ENCODE data around the gene LRRTM2.

DNA sequence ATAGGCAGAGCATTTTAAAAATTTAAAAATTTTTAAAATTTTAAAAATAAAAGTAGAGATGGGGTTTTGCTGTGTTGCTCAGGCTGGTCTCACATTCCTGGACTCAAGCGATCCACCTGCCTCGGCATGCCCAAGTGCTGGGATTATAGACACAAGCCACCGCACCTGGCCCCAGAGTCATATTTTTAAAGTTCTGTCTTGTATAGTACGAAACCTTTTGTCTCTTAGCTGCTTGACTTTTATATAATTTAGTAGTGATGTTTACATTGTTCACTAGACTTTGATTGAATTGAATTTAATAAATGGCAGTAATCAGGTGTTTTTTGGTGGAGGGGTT lies 31.0 kb downstream of the LRRTM2 start:
- TF ChIP-seq, protein P1, sequence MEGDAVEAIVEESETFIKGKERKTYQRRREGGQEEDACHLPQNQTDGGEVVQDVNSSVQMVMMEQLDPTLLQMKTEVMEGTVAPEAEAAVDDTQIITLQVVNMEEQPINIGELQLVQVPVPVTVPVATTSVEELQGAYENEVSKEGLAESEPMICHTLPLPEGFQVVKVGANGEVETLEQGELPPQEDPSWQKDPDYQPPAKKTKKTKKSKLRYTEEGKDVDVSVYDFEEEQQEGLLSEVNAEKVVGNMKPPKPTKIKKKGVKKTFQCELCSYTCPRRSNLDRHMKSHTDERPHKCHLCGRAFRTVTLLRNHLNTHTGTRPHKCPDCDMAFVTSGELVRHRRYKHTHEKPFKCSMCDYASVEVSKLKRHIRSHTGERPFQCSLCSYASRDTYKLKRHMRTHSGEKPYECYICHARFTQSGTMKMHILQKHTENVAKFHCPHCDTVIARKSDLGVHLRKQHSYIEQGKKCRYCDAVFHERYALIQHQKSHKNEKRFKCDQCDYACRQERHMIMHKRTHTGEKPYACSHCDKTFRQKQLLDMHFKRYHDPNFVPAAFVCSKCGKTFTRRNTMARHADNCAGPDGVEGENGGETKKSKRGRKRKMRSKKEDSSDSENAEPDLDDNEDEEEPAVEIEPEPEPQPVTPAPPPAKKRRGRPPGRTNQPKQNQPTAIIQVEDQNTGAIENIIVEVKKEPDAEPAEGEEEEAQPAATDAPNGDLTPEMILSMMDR (IDR thresholded peaks at IDR 0.05): no peak
- no peak for TF ChIP-seq RFX5 (IDR thresholded peaks at IDR 0.05)
- TF ChIP-seq, protein P2, sequence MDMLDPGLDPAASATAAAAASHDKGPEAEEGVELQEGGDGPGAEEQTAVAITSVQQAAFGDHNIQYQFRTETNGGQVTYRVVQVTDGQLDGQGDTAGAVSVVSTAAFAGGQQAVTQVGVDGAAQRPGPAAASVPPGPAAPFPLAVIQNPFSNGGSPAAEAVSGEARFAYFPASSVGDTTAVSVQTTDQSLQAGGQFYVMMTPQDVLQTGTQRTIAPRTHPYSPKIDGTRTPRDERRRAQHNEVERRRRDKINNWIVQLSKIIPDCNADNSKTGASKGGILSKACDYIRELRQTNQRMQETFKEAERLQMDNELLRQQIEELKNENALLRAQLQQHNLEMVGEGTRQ (IDR thresholded peaks at IDR 0.05): no peak
